MM.1S (cell line): ENCODE measurements around the gene OPALIN.

Source experiments
- EZH2 ChIP-seq: fragments of 300-600 bp; sonication (generic); optimal IDR thresholded peaks from 2 replicates; pipeline ENCODE3; 2017; ENCODE audit warnings: low read depth, mild to moderate bottlenecking, antibody characterized with exemption, low read length, mixed read lengths
- EZH2phosphoT487 ChIP-seq: fragments of 300-600 bp; sonication (generic); IDR thresholded peaks from 2 replicates; pipeline ENCODE4 v1.6.1; 2018; ENCODE audit warnings: antibody characterized with exemption, low read length
- TF ChIP-seq, protein P1 (sequence below): fragments of 300-600 bp; sonication (generic); IDR thresholded peaks from 2 replicates; pipeline ENCODE4 v1.5.1; 2016; ENCODE audit warnings: antibody characterized with exemption, low read length, mixed read lengths

GRCh38 chr10:96352582-96352981, 6.2 kb downstream of the OPALIN start:
- TF ChIP-seq, protein P1, sequence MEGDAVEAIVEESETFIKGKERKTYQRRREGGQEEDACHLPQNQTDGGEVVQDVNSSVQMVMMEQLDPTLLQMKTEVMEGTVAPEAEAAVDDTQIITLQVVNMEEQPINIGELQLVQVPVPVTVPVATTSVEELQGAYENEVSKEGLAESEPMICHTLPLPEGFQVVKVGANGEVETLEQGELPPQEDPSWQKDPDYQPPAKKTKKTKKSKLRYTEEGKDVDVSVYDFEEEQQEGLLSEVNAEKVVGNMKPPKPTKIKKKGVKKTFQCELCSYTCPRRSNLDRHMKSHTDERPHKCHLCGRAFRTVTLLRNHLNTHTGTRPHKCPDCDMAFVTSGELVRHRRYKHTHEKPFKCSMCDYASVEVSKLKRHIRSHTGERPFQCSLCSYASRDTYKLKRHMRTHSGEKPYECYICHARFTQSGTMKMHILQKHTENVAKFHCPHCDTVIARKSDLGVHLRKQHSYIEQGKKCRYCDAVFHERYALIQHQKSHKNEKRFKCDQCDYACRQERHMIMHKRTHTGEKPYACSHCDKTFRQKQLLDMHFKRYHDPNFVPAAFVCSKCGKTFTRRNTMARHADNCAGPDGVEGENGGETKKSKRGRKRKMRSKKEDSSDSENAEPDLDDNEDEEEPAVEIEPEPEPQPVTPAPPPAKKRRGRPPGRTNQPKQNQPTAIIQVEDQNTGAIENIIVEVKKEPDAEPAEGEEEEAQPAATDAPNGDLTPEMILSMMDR = no peak
- TF ChIP-seq EZH2 = no peak
- TF ChIP-seq EZH2phosphoT487 = no peak
